Measurements from ENCODE around the gene UROC1. TPM values are rescaled to one million over a fixed set of nuclear protein-coding genes. Genes with fewer than 3 reads are reported as not detected.

Gene UROC1
- total and polyA plus RNA-seq, 9 of the 15 experiments (the other 6 are each of a cell fraction or from before 2014, with no cell fraction given), result not detected

- H3K9me1 ChIP-seq (ENCODE audit: control insufficient read depth, insufficient read depth, low read length), result no peaks in the 10 kb centered on the region
- H4K20me1 ChIP-seq (replicated peaks; ENCODE audit: control insufficient read depth, insufficient read depth, low read length), result peaks cover 8% of the 10 kb centered on the region
- peak overlapping the region; percentile 0; the same call in 1 of the 2 replicates for H3K4me3 ChIP-seq
- in situ Hi-C loops (cut with MboI) (no loop called here), intact Hi-C loops (cut with micrococcal nuclease) (no loop called here)
- POLR2A ChIA-PET, result interaction anchor here (0.6 to 1.4 kb wide), 5 partner anchors 10 to 281 kb away, joined by 3 to 6 read pairs (median 3); no protein-coding TSS in a partner anchor
- DNase-seq (ENCODE audit: extremely low read depth in 1 of 4, low spot score in 3 of 4), result no peak
- peaks cover 47% of the 10 kb centered on the region for H3K79me2 ChIP-seq (ENCODE audit: control insufficient read depth, insufficient read depth, low read length)
- TF ChIP-seq RHOXF2B (CRISPR knock-in tag; conservative IDR thresholded peaks at IDR 0.05) (no peak), ZNF77 (CRISPR knock-in tag; IDR thresholded peaks at IDR 0.05) (no peak)
- CTCF ChIA-PET (ENCODE audit: low intra/inter-chr PET ratio), result no interaction called here
- H3K36me3 ChIP-seq (ENCODE audit: control insufficient read depth, insufficient read depth, low read length), result peaks cover 35% of the 10 kb centered on the region
- peak overlapping the region; percentile 43 for H3K4me2 ChIP-seq (ENCODE audit: insufficient read depth, low read length)
- no peaks in the 10 kb centered on the region for H3K9me3 ChIP-seq (replicated peaks; ENCODE audit: control insufficient read depth, insufficient read depth, low read depth, low read length)
- H3K4me1 ChIP-seq (replicated peaks in 1 of 2; ENCODE audit: control insufficient read depth in 2 of 2, insufficient read depth in 2 of 2, low read length in 2 of 2), result peaks cover 27 to 28% of the 10 kb centered on the region in 2 experiments; a peak in 4 of 5 replicates
- FAIRE-seq, result no peak
- no peaks in the 10 kb centered on the region for H3K27me3 ChIP-seq (ENCODE audit: control insufficient read depth in 2 of 2, insufficient read depth in 2 of 2, low read length in 2 of 2)
- ATAC-seq, result no peak
- no peak overlapping the region; a peak in 1 of 4 replicates for H3K9ac ChIP-seq (ENCODE audit: insufficient read depth in 1 of 2, low read depth in 2 of 2, low read length in 2 of 2)
- no peak overlapping the region for H3K27ac ChIP-seq (ENCODE audit: extremely low read depth, low read depth, low read length)
- WGBS (ENCODE audit: insufficient coverage, low coverage, missing lambda C conversion rate), result 75% methylated on average over 6 of the region's 14 CpGs
- H2AFZ ChIP-seq (ENCODE audit: low read depth, low read length), result no peak overlapping the region
- BruUV-seq (replicated peaks), result TSS peak; percentile 40
Measured at GRCh38 chr3:126473292-126474168, 44.0 kb downstream of the UROC1 start.

GRCh38 chr3:126472277-126473006 lies 45.1 kb downstream of the UROC1 start:
- FAIRE-seq (peak; percentile 88), ATAC-seq (peak; percentile 73), DNase-seq (ENCODE audit: extremely low read depth in 1 of 4, low spot score in 3 of 4) (peak; percentile 40 to 76 (median 63))
- Histone ChIP-seq H3K9me3 (replicated peaks; ENCODE audit: control insufficient read depth, insufficient read depth, low read depth, low read length) (no peaks in the 10 kb centered on the region), H3K9me1 (ENCODE audit: control insufficient read depth, insufficient read depth, low read length) (no peaks in the 10 kb centered on the region), H3K27me3 (ENCODE audit: control insufficient read depth in 2 of 2, insufficient read depth in 2 of 2, low read length in 2 of 2) (no peaks in the 10 kb centered on the region), H3K79me2 (ENCODE audit: control insufficient read depth, insufficient read depth, low read length) (peaks cover 47% of the 10 kb centered on the region), H3K27ac (ENCODE audit: extremely low read depth, low read depth, low read length) (peak overlapping the region; percentile 29; the same call in 2 of the 3 replicates), H3K4me3 (no peak overlapping the region), H4K20me1 (replicated peaks; ENCODE audit: control insufficient read depth, insufficient read depth, low read length) (peaks cover 8% of the 10 kb centered on the region), H3K4me2 (ENCODE audit: insufficient read depth, low read length) (peak overlapping the region; percentile 66), H3K4me1 (replicated peaks in 1 of 2; ENCODE audit: control insufficient read depth in 2 of 2, insufficient read depth in 2 of 2, low read length in 2 of 2) (peaks cover 27 to 28% of the 10 kb centered on the region in 2 experiments; a peak in 4 of 5 replicates), H3K36me3 (ENCODE audit: control insufficient read depth, insufficient read depth, low read length) (peaks cover 44% of the 10 kb centered on the region), H3K9ac (ENCODE audit: insufficient read depth in 1 of 2, low read depth in 2 of 2, low read length in 2 of 2) (no peak overlapping the region; a peak in 2 of 4 replicates), H2AFZ (ENCODE audit: low read depth, low read length) (no peak overlapping the region)
- in situ Hi-C loops (cut with MboI) (no loop called here), intact Hi-C loops (cut with micrococcal nuclease) (no loop called here)
- POLR2A ChIA-PET, result interaction anchor here (0.6 to 1.2 kb wide), 6 partner anchors 17 to 441 kb away, joined by 3 to 8 read pairs (median 3); no protein-coding TSS in a partner anchor
- WGBS (ENCODE audit: insufficient coverage, low coverage, missing lambda C conversion rate), result 16% methylated on average over 7 of the region's 8 CpGs
- no TSS peak for BruUV-seq (replicated peaks)
- CTCF ChIA-PET (ENCODE audit: low intra/inter-chr PET ratio), result no interaction called here
- TF ChIP-seq EHMT2 (IDR thresholded peaks at IDR 0.05), result peak; percentile 82; the same call in 1 of the 2 replicates
- no peak for TF ChIP-seq U2AF1 (optimal IDR thresholded peaks at IDR 0.05; ENCODE audit: low read depth, low read length)
- peak; percentile 43; the same call in 1 of the 2 replicates for TF ChIP-seq TEAD4 (IDR thresholded peaks at IDR 0.05; ENCODE audit: low read length)
- TF ChIP-seq TEAD4 (CRISPR knock-in tag; IDR thresholded peaks at IDR 0.05; ENCODE audit: borderline replicate concordance), result no peak
- peak; percentile 74 for TF ChIP-seq CTBP1 (IDR thresholded peaks at IDR 0.05; ENCODE audit: borderline replicate concordance)
- TF ChIP-seq ZNF592 (IDR thresholded peaks at IDR 0.05), result peak; percentile 59; the same call in 1 of the 2 replicates
